ENCODE measurements around the gene DIAPH2.

Gene DIAPH2

GRCh38 chrX:97065973-97066372, 381.3 kb downstream of the DIAPH2 start:
- no peak for DNase-seq

GRCh38 chrX:97066381-97066780, 381.7 kb downstream of the DIAPH2 start:
- no peak for DNase-seq

GRCh38 chrX:97070346-97070745, 385.7 kb downstream of the DIAPH2 start:
- DNase-seq, result no peak

- no peak for DNase-seq
Observed at GRCh38 chrX:97074400-97074799, 389.8 kb downstream of the DIAPH2 start.

GRCh38 chrX:97089116-97089515, 404.5 kb downstream of the DIAPH2 start:
- no peak for DNase-seq

GRCh38 chrX:97096385-97096784, 411.7 kb downstream of the DIAPH2 start:
- no peak for DNase-seq

GRCh38 chrX:97102938-97103337, 418.3 kb downstream of the DIAPH2 start:
- DNase-seq, result no peak

- DNase-seq, result no peak
Observed at GRCh38 chrX:97109730-97110129, 425.1 kb downstream of the DIAPH2 start.

- no peak for DNase-seq
Observed at GRCh38 chrX:97117572-97117971, 432.9 kb downstream of the DIAPH2 start.

GRCh38 chrX:97119474-97120109, 434.9 kb downstream of the DIAPH2 start:
- DNase-seq, result no peak

GRCh38 chrX:97123001-97123400, 438.4 kb downstream of the DIAPH2 start:
- no peak for DNase-seq

- DNase-seq, result no peak
Observed at GRCh38 chrX:97126020-97126419, 441.4 kb downstream of the DIAPH2 start.

GRCh38 chrX:97132664-97133415, 448.2 kb downstream of the DIAPH2 start:
- no peak for DNase-seq

GRCh38 chrX:97145934-97146333, 461.3 kb downstream of the DIAPH2 start:
- DNase-seq, result no peak

- no peak for DNase-seq
Observed at GRCh38 chrX:97155816-97156215, 471.2 kb downstream of the DIAPH2 start.

GRCh38 chrX:97158269-97158668, 473.6 kb downstream of the DIAPH2 start:
- peak; percentile 71 for DNase-seq

- DNase-seq, result peak; percentile 19
Observed at GRCh38 chrX:97159916-97160800, 475.5 kb downstream of the DIAPH2 start.

- DNase-seq, result no peak
Observed at GRCh38 chrX:97167333-97167732, 482.7 kb downstream of the DIAPH2 start.

GRCh38 chrX:97168646-97169045, 484.0 kb downstream of the DIAPH2 start:
- peak; percentile 2 for DNase-seq

GRCh38 chrX:97175147-97175546, 490.5 kb downstream of the DIAPH2 start:
- DNase-seq, result no peak

- DNase-seq, result no peak
Observed at GRCh38 chrX:97189668-97190067, 505.0 kb downstream of the DIAPH2 start.

- DNase-seq, result no peak
Observed at GRCh38 chrX:97199501-97199900, 514.9 kb downstream of the DIAPH2 start.

- no peak for DNase-seq
Observed at GRCh38 chrX:97200454-97200853, 515.8 kb downstream of the DIAPH2 start.

GRCh38 chrX:97210501-97210900, 525.9 kb downstream of the DIAPH2 start:
- no peak for DNase-seq
